ENCODE data around the gene NFATC2.

DNA sequence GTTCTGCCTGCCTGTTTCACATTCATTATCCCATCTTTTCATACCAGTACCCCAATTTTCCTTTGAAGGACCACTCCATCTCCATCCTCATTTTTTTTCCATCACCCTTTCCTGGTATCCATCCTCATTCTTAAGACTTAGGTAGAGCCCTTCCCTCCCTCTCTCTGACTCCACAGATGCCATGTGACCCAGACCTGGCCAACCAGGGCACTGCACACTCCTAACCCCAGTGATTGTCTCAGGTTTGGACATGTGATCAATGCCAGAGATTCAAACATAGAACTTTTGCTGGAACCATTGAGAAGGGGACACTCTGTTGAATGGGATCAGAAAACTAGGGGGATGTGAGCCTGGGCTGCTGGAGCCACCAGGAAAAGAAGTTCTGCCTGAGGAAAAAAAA, 39.1 kb upstream of the NFATC2 start:
- TF ChIP-seq POLR2AphosphoS5 (IDR thresholded peaks at IDR 0.05; ENCODE audit: low read depth, low read length) (no peak), TAF1 (IDR thresholded peaks at IDR 0.05; ENCODE audit: borderline replicate concordance, insufficient read depth, low read length) (no peak), SIN3A (IDR thresholded peaks at IDR 0.05; ENCODE audit: borderline replicate concordance, insufficient read depth, low read length) (no peak)
- TF ChIP-seq, protein P1, sequence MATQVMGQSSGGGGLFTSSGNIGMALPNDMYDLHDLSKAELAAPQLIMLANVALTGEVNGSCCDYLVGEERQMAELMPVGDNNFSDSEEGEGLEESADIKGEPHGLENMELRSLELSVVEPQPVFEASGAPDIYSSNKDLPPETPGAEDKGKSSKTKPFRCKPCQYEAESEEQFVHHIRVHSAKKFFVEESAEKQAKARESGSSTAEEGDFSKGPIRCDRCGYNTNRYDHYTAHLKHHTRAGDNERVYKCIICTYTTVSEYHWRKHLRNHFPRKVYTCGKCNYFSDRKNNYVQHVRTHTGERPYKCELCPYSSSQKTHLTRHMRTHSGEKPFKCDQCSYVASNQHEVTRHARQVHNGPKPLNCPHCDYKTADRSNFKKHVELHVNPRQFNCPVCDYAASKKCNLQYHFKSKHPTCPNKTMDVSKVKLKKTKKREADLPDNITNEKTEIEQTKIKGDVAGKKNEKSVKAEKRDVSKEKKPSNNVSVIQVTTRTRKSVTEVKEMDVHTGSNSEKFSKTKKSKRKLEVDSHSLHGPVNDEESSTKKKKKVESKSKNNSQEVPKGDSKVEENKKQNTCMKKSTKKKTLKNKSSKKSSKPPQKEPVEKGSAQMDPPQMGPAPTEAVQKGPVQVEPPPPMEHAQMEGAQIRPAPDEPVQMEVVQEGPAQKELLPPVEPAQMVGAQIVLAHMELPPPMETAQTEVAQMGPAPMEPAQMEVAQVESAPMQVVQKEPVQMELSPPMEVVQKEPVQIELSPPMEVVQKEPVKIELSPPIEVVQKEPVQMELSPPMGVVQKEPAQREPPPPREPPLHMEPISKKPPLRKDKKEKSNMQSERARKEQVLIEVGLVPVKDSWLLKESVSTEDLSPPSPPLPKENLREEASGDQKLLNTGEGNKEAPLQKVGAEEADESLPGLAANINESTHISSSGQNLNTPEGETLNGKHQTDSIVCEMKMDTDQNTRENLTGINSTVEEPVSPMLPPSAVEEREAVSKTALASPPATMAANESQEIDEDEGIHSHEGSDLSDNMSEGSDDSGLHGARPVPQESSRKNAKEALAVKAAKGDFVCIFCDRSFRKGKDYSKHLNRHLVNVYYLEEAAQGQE (IDR thresholded peaks at IDR 0.05; ENCODE audit: insufficient read depth in 1 of 2, low read depth in 2 of 2, low read length in 2 of 2): no peak

Measured in PFSK-1 (cell line).